ENCODE data around the gene ROM1. TPM values are rescaled to one million over a fixed set of nuclear protein-coding genes. Genes with fewer than 3 reads are reported as not detected.
A peak's percentile ranks its signal among the peaks of the same experiment; 100 is the strongest.

ROM1 gene
- total RNA-seq, 2 donors from 2014 or later = 8.0 to 12.7 TPM

GRCh38 chr11:62652161-62653006 lies 39.3 kb downstream of the ROM1 start:
- Histone ChIP-seq H3K4me3 (peak overlapping the region; percentile 89 to 97), H3K27ac (peak overlapping the region; percentile 84 to 88), H3K9me3 (no peaks in the 10 kb centered on the region), H3K36me3 (peaks cover 0 to 2% of the 10 kb centered on the region in 2 donors), H3K27me3 (replicated peaks; ENCODE audit: insufficient read depth) (no peaks in the 10 kb centered on the region), H3K4me1 (replicated peaks) (peaks cover 6% of the 10 kb centered on the region)
- TF ChIP-seq POLR2AphosphoS5 (IDR thresholded peaks at IDR 0.05) (no peak), CTCF (IDR thresholded peaks at IDR 0.05) (no peak), POLR2A (IDR thresholded peaks at IDR 0.05) (no peak)
- 38% methylated on average over 16 of the region's 16 CpGs for WGBS
- intact Hi-C loops (cut with DNase I) = no loop called here
- DNase-seq (ENCODE audit: low spot score) = no peak

- TF ChIP-seq CTCF (IDR thresholded peaks at IDR 0.05) (no peak), POLR2A (IDR thresholded peaks at IDR 0.05) (no peak), POLR2AphosphoS5 (IDR thresholded peaks at IDR 0.05) (no peak)
- WGBS = 91% methylated on average over 11 of the region's 11 CpGs
- no peak overlapping the region for H3K4me3 ChIP-seq
- no peaks in the 10 kb centered on the region for H3K9me3 ChIP-seq
- no peaks in the 10 kb centered on the region for H3K36me3 ChIP-seq
- intact Hi-C loops (cut with DNase I) = no loop called here
- peaks cover 6% of the 10 kb centered on the region for H3K4me1 ChIP-seq (replicated peaks)
- H3K27ac ChIP-seq = no peak overlapping the region
- no peaks in the 10 kb centered on the region for H3K27me3 ChIP-seq (replicated peaks; ENCODE audit: insufficient read depth)
- no peak for DNase-seq (ENCODE audit: low spot score)
These were observed 41.2 kb downstream of the ROM1 start for GRCh38 chr11:62654297-62654696.

- Histone ChIP-seq H3K27ac (no peak overlapping the region), H3K9me3 (no peaks in the 10 kb centered on the region), H3K4me1 (replicated peaks) (peaks cover 6% of the 10 kb centered on the region), H3K4me3 (no peak overlapping the region), H3K27me3 (replicated peaks; ENCODE audit: insufficient read depth) (no peaks in the 10 kb centered on the region), H3K36me3 (no peaks in the 10 kb centered on the region)
- TF ChIP-seq POLR2AphosphoS5 (IDR thresholded peaks at IDR 0.05) (no peak), CTCF (IDR thresholded peaks at IDR 0.05) (no peak), POLR2A (IDR thresholded peaks at IDR 0.05) (no peak)
- 51% methylated on average over 5 of the region's 5 CpGs for WGBS
- intact Hi-C loops (cut with DNase I) = no loop called here
- DNase-seq (ENCODE audit: low spot score) = no peak
These were observed 43.9 kb downstream of the ROM1 start for GRCh38 chr11:62656796-62657429.

GRCh38 chr11:62664405-62665074 lies 51.5 kb downstream of the ROM1 start:
- 3% methylated on average over 34 of the region's 36 CpGs for WGBS
- H3K9me3 ChIP-seq = no peaks in the 10 kb centered on the region
- intact Hi-C loops (cut with DNase I) = no loop called here
- peaks cover 10% of the 10 kb centered on the region for H3K4me1 ChIP-seq (replicated peaks)
- H3K4me3 ChIP-seq = peak overlapping the region; percentile 80 to 86
- no peaks in the 10 kb centered on the region for H3K36me3 ChIP-seq
- DNase-seq (ENCODE audit: low spot score) = no peak
- no peaks in the 10 kb centered on the region for H3K27me3 ChIP-seq (replicated peaks; ENCODE audit: insufficient read depth)
- peak overlapping the region; percentile 87 to 90 for H3K27ac ChIP-seq
- TF ChIP-seq POLR2AphosphoS5 (IDR thresholded peaks at IDR 0.05) (no peak), POLR2A (IDR thresholded peaks at IDR 0.05) (no peak), CTCF (IDR thresholded peaks at IDR 0.05) (no peak)

Small RNA genes lying within 50 kb of the gene (microRNA-seq; reads per million reads assigned to microRNA genes)
- 1.9 reads per million, percentile 27 among the genes with 10 or more reads in this experiment for gene MIR6747

Small RNA genes lying within 50 kb of the gene (small RNA-seq; reads per million reads assigned to genes)
- 0 reads per million in 2 donors for gene AP001458.1
- 0.20 to 0.28 reads per million in 2 donors for gene MIR6747

Other genes starting within 250 kb of the ROM1 start
- gene SCGB1A1, start 194.2 kb upstream of the ROM1 start, total RNA-seq = 100 to 1,000 TPM in 1 of 2 donors, 1 to 10 TPM in 1; 6.8 to 203 TPM
- 100 to 1,000 TPM; 367 to 434 TPM for gene AHNAK, start 66.5 kb upstream of the ROM1 start, total RNA-seq
- gene EEF1G, start 39.4 kb upstream of the ROM1 start, total RNA-seq = 1,000 to 10,000 TPM; 1,254 to 2,389 TPM
- 10 to 100 TPM; 26.6 to 30.6 TPM for gene TUT1, start 21.7 kb upstream of the ROM1 start, total RNA-seq
- 100 to 1,000 TPM in 1 of 2 donors, 10 to 100 TPM in 1; 96.5 to 110 TPM for gene MTA2, start 11.4 kb upstream of the ROM1 start, total RNA-seq
- 10 to 100 TPM; 50.2 to 80.1 TPM for gene EML3, start 482 bp upstream of the ROM1 start, total RNA-seq
- gene B3GAT3, start 8.7 kb downstream of the ROM1 start, total RNA-seq = 10 to 100 TPM; 57.0 to 75.3 TPM
- 100 to 1,000 TPM; 163 to 199 TPM for gene GANAB, start 33.4 kb downstream of the ROM1 start, total RNA-seq
- gene INTS5, start 40.0 kb downstream of the ROM1 start, total RNA-seq = 10 to 100 TPM; 34.0 to 35.3 TPM
- 10 to 100 TPM; 27.8 to 68.0 TPM for gene C11orf98, start 52.0 kb downstream of the ROM1 start, total RNA-seq
- 10 to 100 TPM in 1 of 2 donors, 1 to 10 TPM in 1; 9.7 to 20.2 TPM for gene CSKMT, start 52.1 kb downstream of the ROM1 start, total RNA-seq
- 10 to 100 TPM; 10.3 to 18.3 TPM for gene UQCC3, start 58.4 kb downstream of the ROM1 start, total RNA-seq
- gene LBHD1, start 59.0 kb downstream of the ROM1 start, total RNA-seq = 10 to 100 TPM in 1 of 2 donors, 1 to 10 TPM in 1; 7.1 to 10.2 TPM
- gene UBXN1, start 65.8 kb downstream of the ROM1 start, total RNA-seq = 100 to 1,000 TPM; 136 to 179 TPM
- gene LRRN4CL, start 76.3 kb downstream of the ROM1 start, total RNA-seq = 1 to 10 TPM; 2.8 to 8.0 TPM
- gene BSCL2, start 94.2 kb downstream of the ROM1 start, total RNA-seq = 100 to 1,000 TPM; 148 to 187 TPM
- gene GNG3, start 94.4 kb downstream of the ROM1 start, total RNA-seq = not detected
- 10 to 100 TPM; 26.6 to 33.5 TPM for gene HNRNPUL2, start 114.2 kb downstream of the ROM1 start, total RNA-seq
- 10 to 100 TPM; 25.1 to 25.5 TPM for gene TTC9C, start 115.2 kb downstream of the ROM1 start, total RNA-seq
- 10 to 100 TPM; 14.8 to 19.1 TPM for gene ZBTB3, start 140.9 kb downstream of the ROM1 start, total RNA-seq
- 10 to 100 TPM; 97.2 to 98.3 TPM for gene POLR2G, start 148.3 kb downstream of the ROM1 start, total RNA-seq
- 10 to 100 TPM; 22.2 to 36.2 TPM for gene TAF6L, start 158.1 kb downstream of the ROM1 start, total RNA-seq
- 100 to 1,000 TPM; 139 to 200 TPM for gene TMEM179B, start 174.1 kb downstream of the ROM1 start, total RNA-seq
- 10 to 100 TPM; 35.8 to 73.6 TPM for gene TMEM223, start 178.7 kb downstream of the ROM1 start, total RNA-seq
- 10 to 100 TPM; 75.6 to 98.2 TPM for gene NXF1, start 192.2 kb downstream of the ROM1 start, total RNA-seq
- gene STX5, start 218.8 kb downstream of the ROM1 start, total RNA-seq = 10 to 100 TPM; 34.5 to 57.5 TPM
- gene TEX54, start 219.6 kb downstream of the ROM1 start, total RNA-seq = not detected
- 10 to 100 TPM; 44.5 to 46.1 TPM for gene WDR74, start 226.3 kb downstream of the ROM1 start, total RNA-seq

All from prostate gland (tissue), 2 donors.